Peyer's patch (tissue), 4 donors: ENCODE results near the gene ITSN1. TPM values are rescaled to one million over a fixed set of nuclear protein-coding genes. Genes with fewer than 3 reads are reported as not detected.

Experiments
- DNase-seq, 3 donors: peaks; one replicate each; pipeline ENCODE4 v3.0.0-alpha.2; 2017 to 2019
- H3K27ac ChIP-seq, 4 donors: fragments of 200-600 bp; sonication (generic); one replicate each; pipeline ENCODE4 v1.5.1; 2016 to 2019
- H3K27me3 ChIP-seq, 2 donors: fragments of 200-600 bp; sonication (generic); one replicate each; pipeline ENCODE4 v1.5.1; 2019
- H3K36me3 ChIP-seq, 3 donors: fragments of 200-600 bp; sonication (generic); one replicate each; pipeline ENCODE4 v1.5.1; 2016 to 2019
- H3K4me1 ChIP-seq, 4 donors: fragments of 200-600 bp; sonication (generic); one replicate each; pipeline ENCODE4 v1.5.1; 2016 to 2019
- H3K4me3 ChIP-seq, 4 donors: fragments of 200-600 bp; sonication (generic); 1 replicate in 3 of 4; 2 replicates in 1 of 4; pipeline ENCODE4 v1.5.1; 2016 to 2019; ENCODE audit warnings: mild to moderate bottlenecking in 1 of 4
- H3K9me3 ChIP-seq, 4 donors: fragments of 200-600 bp; sonication (generic); one replicate each; pipeline ENCODE4 v1.5.1; 2016 to 2019; ENCODE audit warnings: mild to moderate bottlenecking in 1 of 4
- POLR2A ChIP-seq, 2 donors: fragments of 450-650 bp; IDR thresholded peaks; one replicate each; pipeline ENCODE4 v1.5.1; 2017; ENCODE audit warnings: antibody characterized with exemption in 2 of 2, mild to moderate bottlenecking in 2 of 2, moderate library complexity in 2 of 2
- total RNA-seq, 4 donors: library from RNA; depleted of rRNA; stranded (reverse); fragments of >200 nt; gene quantifications; one replicate each; pipeline ENCODE4 v1.1.0, GENCODE V29; 2016
- TF ChIP-seq, protein P1 (sequence below), 6 experiments: fragments of 450-650 bp in 4 of 6; fragments of 200-600 bp in 2 of 6; sonication (generic) in 1 of 6; IDR thresholded peaks; one replicate each; pipeline ENCODE4 v1.5.1; 2017 to 2019; ENCODE audit warnings: antibody characterized with exemption in 6 of 6, mild to moderate bottlenecking in 3 of 6, moderate library complexity in 1 of 6

The ITSN1 gene
- total RNA-seq, 4 donors from 2014 or later = 41.0 to 56.9 (median 49.5) TPM

DNA sequence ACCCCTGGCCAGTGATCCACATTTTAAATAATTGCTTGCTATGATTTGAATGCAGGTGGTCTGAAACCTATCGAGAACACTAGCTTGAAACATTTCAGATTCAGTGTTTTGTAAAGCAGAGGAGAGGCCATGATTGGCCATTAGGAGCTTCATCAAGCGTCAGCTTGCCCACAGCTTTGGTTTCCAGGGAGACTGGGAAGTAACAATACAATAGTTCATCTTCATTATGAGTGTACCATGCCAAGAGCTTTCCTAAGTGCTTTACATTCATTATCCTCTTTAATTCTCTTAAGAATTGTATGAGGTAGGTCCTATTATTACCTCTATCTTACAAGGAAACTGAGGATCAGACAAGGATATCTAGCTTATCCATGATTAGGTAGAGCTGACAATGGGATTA lies 301.0 kb downstream of the ITSN1 start:
- H3K27me3 ChIP-seq = no peaks in the 10 kb centered on the region
- no peak overlapping the region for H3K27ac ChIP-seq
- TF ChIP-seq POLR2A (IDR thresholded peaks at IDR 0.05) = no peak
- TF ChIP-seq, protein P1, sequence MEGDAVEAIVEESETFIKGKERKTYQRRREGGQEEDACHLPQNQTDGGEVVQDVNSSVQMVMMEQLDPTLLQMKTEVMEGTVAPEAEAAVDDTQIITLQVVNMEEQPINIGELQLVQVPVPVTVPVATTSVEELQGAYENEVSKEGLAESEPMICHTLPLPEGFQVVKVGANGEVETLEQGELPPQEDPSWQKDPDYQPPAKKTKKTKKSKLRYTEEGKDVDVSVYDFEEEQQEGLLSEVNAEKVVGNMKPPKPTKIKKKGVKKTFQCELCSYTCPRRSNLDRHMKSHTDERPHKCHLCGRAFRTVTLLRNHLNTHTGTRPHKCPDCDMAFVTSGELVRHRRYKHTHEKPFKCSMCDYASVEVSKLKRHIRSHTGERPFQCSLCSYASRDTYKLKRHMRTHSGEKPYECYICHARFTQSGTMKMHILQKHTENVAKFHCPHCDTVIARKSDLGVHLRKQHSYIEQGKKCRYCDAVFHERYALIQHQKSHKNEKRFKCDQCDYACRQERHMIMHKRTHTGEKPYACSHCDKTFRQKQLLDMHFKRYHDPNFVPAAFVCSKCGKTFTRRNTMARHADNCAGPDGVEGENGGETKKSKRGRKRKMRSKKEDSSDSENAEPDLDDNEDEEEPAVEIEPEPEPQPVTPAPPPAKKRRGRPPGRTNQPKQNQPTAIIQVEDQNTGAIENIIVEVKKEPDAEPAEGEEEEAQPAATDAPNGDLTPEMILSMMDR (IDR thresholded peaks at IDR 0.05) = no peak
- no peak overlapping the region for H3K4me3 ChIP-seq
- no peak for DNase-seq
- peaks cover 0 to 14% (median 6%) of the 10 kb centered on the region in 4 donors for H3K4me1 ChIP-seq
- H3K36me3 ChIP-seq = no peaks in the 10 kb centered on the region
- no peaks in the 10 kb centered on the region for H3K9me3 ChIP-seq

DNA sequence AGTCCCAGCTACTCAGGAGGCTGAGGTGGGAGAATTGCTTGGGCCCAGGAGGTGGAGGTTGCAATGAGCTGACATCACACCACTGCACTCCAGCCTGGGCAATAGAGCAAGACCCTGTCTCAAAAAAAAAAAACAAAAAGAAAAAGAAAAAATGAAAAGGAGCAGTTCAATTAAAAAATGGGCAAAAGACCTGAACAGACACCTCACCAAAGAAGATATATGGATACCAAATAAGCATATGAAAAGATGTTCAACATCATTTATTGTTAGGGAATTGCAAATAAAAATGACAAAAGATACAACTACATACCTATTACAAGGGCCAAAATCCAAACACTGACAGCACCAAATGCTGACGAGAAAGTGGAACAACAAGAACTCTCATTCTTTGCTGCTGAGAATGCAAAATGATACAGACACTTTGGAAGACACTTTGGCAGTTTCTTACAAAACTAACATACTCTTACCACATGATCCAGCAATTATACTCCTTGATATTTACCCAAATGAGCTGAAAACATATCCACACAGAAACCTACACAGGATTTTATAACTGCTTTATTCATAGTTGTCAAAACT lies 302.0 kb downstream of the ITSN1 start:
- Histone ChIP-seq H3K4me1 (peaks cover 0 to 24% (median 11%) of the 10 kb centered on the region in 4 donors), H3K27ac (no peak overlapping the region), H3K9me3 (no peaks in the 10 kb centered on the region), H3K36me3 (no peaks in the 10 kb centered on the region), H3K27me3 (no peaks in the 10 kb centered on the region), H3K4me3 (no peak overlapping the region)
- DNase-seq = no peak
- TF ChIP-seq, protein P1 (IDR thresholded peaks at IDR 0.05) = no peak

DNA sequence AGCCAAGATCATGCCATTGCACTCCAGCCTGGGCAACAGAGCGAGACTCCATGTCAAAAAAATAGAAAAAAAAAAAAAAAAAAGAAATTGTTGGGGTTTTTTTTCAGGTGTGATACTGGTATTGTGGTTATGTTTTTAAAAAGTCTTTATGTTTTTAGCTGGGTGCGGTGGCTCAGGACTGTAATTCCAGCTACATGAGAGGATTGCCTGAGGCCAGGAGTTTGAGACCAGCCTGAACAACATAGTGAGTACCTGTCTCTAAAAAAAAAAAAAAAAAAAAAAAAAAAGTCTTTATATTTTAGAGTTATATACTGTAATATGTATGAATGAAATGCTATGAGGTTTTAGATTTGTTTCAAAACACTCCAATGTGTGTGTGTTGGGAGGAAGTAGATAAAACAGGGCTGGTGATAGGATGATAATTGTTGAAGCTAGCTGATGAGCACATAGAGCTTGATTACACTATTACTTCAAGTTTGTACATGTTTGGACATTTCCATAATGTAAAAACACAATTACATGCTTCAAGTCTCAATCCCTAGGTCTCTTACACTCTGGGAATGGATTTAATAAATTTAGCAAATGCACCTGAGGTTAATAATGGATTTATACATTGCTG lies 303.5 kb downstream of the ITSN1 start:
- no peak for DNase-seq
- Histone ChIP-seq H3K9me3 (no peaks in the 10 kb centered on the region), H3K27me3 (no peaks in the 10 kb centered on the region), H3K4me3 (no peak overlapping the region), H3K36me3 (no peaks in the 10 kb centered on the region), H3K4me1 (peaks cover 0 to 26% (median 14%) of the 10 kb centered on the region in 4 donors), H3K27ac (no peak overlapping the region)
- TF ChIP-seq POLR2A (IDR thresholded peaks at IDR 0.05) = no peak
- TF ChIP-seq, protein P1 (IDR thresholded peaks at IDR 0.05) = no peak

DNA sequence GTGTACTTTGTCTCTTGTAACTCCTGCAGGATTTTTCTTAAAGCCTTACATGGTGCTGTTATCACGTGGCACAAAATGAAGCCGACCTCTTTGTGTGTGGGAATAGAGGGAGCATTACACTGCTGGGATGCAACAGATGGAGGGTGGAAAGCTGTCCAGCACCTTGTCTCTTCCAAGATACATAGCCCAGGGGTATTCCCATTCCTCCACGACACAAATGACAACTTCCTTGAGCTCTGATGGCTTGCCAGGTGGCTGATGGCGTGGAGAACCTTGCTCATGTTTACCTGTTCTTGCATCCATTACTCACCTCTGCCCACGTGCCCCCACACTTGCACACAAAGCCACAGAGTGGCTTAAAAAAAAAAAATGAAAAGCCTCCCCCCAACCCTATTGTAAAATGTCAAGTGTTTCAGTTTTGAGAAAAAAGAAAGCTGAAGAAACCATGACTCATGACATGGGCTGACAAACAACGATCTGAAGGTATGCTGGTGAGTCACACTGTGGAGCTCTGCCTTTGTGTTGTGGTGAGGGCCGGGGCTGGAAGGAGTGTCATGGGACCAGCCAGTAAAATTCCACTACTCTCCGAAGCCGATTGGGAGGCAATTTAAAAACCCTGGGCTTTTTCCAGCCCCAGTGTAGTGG lies 305.3 kb downstream of the ITSN1 start:
- Histone ChIP-seq H3K36me3 (no peaks in the 10 kb centered on the region), H3K4me3 (peak overlapping the region; percentile 19 to 33 (median 24)), H3K9me3 (no peaks in the 10 kb centered on the region), H3K4me1 (peaks cover 0 to 26% (median 14%) of the 10 kb centered on the region in 4 donors), H3K27ac (peak overlapping the region; percentile 79 to 89 (median 87)), H3K27me3 (no peaks in the 10 kb centered on the region)
- TF ChIP-seq, protein P1 (IDR thresholded peaks at IDR 0.05) = no peak
- no peak for TF ChIP-seq POLR2A (IDR thresholded peaks at IDR 0.05)
- peak; percentile 73 to 92 (median 79) for DNase-seq

DNA sequence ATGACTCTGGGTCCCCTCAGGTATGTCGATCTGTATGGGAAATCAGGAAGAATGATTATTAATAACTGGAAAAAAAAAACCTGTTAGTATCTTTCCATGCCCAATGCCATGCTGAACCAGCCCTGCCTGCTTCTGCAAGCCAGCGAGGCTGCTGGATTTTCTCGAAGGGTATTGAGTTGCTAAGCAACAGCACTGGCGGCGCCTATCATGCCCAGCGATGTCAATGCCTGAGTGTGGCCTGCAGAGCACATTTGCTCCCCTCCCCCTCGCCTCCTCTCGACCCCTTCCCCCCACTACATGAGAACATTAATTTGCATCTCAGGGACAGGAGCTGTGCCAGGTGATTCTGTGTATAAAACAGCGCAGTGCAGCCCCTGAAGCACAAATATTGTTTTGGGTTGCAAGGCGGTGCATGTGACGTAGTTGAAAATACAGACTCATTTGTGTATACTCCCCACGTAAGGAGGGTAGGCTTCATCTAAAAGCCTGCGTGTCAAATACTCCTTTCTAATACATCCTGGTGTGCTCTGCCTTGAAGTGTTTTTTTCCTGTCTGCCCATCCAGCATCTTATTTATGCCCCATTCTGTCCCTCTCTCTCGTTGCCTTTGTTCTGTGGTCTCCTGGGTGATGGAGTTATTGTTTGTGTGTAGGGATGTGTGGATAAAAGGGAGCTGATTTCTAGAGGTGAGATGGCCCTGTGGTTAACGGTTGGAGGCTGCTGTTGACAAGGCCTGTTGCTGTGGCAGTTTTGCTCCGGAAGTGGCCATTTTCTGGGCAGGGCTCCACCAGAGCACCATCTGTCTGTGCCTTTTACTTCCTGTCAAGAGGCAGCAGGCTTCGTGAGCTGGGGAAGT lies 306.0 kb downstream of the ITSN1 start:
- no peak for TF ChIP-seq POLR2A (IDR thresholded peaks at IDR 0.05)
- TF ChIP-seq, protein P1 (IDR thresholded peaks at IDR 0.05) = no peak
- H3K9me3 ChIP-seq = no peaks in the 10 kb centered on the region
- peak overlapping the region; percentile 19 to 33 (median 24) for H3K4me3 ChIP-seq
- H3K4me1 ChIP-seq = peaks cover 0 to 26% (median 14%) of the 10 kb centered on the region in 4 donors
- peak in 2 of 3 donors; percentile 84 to 92 for DNase-seq
- peak overlapping the region; percentile 79 to 89 (median 87) for H3K27ac ChIP-seq
- no peaks in the 10 kb centered on the region for H3K27me3 ChIP-seq
- H3K36me3 ChIP-seq = no peaks in the 10 kb centered on the region
